HEK293T (cell line): Measurements from ENCODE around the gene SH3BP5L.

Experiments used
- BHLHE40 ChIP-seq: fragments of 450-650 bp; IDR thresholded peaks from 2 replicates; pipeline ENCODE4 v1.6.1; 2016; ENCODE audit warnings: mild to moderate bottlenecking, moderate library complexity, borderline replicate concordance
- FOXK2 ChIP-seq: fragments of 450-650 bp; IDR thresholded peaks from 2 replicates; pipeline ENCODE4 v1.6.1; 2016; ENCODE audit warnings: mild to moderate bottlenecking
- NFRKB ChIP-seq: fragments of 450-650 bp; IDR thresholded peaks from 2 replicates; pipeline ENCODE4 v1.6.1; 2016; ENCODE audit warnings: mild to moderate bottlenecking, moderate library complexity
- PKNOX1 ChIP-seq: fragments of 450-650 bp; IDR thresholded peaks from 2 replicates; pipeline ENCODE4 v1.6.1; 2016
- TARDBP ChIP-seq: fragments of 450-650 bp; IDR thresholded peaks from 2 replicates; pipeline ENCODE4 v1.6.1; 2016
- ZNF384 ChIP-seq: fragments of 450-650 bp; IDR thresholded peaks from 2 replicates; pipeline ENCODE4 v1.6.1; 2016

- TF ChIP-seq BHLHE40 (no peak), NFRKB (no peak), ZNF384 (no peak), TARDBP (no peak), PKNOX1 (no peak), FOXK2 (no peak)
Measured at GRCh38 chr1:248821101-248821500, 4.6 kb downstream of the SH3BP5L start.
